CD4-positive, alpha-beta T cell (primary cell): ENCODE data around the gene DACT2. TPM values are rescaled to one million over a fixed set of nuclear protein-coding genes. Genes with fewer than 3 reads are reported as not detected.

Experiments used
- ATAC-seq: fragments of 200-7000 bp; cut with Tn5 transposase; one replicate; pipeline ENCODE4 v1.10.0; 2022; ENCODE audit warnings: mild to moderate bottlenecking; ENCODE audit not compliant: poor library complexity
- CTCF ChIA-PET: fragments of 350-600 bp; sonication (Branson Sonifier 250); formaldehyde crosslinking; loops from one replicate; lab custom pipeline; 2021; ENCODE audit warnings: antibody characterized with exemption, inconsistent platforms; lab: Charles Lee
- POLR2A ChIA-PET: fragments of 350-600 bp; sonication (Branson Sonifier 250); formaldehyde crosslinking; loops from one replicate; lab custom pipeline; 2021; ENCODE audit warnings: antibody characterized with exemption, inconsistent platforms; lab: Charles Lee
- DNase-seq, 14 experiments: peaks; one replicate each; pipeline ENCODE4 v3.0.0-alpha.2; 2013 to 2020; ENCODE audit warnings: mixed read lengths in 2 of 14
- H3K27ac ChIP-seq, 2 donors: one replicate each; pipeline versions ENCODE4 v1.5.1 to v1.7.0; 2013; ENCODE audit warnings: low read length in 2 of 2, low read depth in 1 of 2, mild to moderate bottlenecking in 1 of 2
- H3K27me3 ChIP-seq, 2 experiments: 1 replicate in 1 of 2; 2 replicates in 1 of 2; pipeline versions ENCODE4 v1.6.1 to v1.7.0; 2013; ENCODE audit warnings: low read length in 2 of 2, control low read depth in 1 of 2, mild to moderate bottlenecking in 1 of 2, moderate library complexity in 1 of 2; ENCODE audit not compliant: insufficient read depth in 2 of 2, control insufficient read depth in 1 of 2
- H3K36me3 ChIP-seq: one replicate; pipeline ENCODE4 v1.6.1; 2013; ENCODE audit warnings: low read length, control low read depth; ENCODE audit not compliant: insufficient read depth
- H3K4me1 ChIP-seq: one replicate; pipeline ENCODE4 v1.6.1; 2013; ENCODE audit warnings: low read length, control low read depth; ENCODE audit not compliant: insufficient read depth
- H3K4me3 ChIP-seq: one replicate; pipeline ENCODE4 v1.5.1; 2013; ENCODE audit warnings: mild to moderate bottlenecking, low read length, moderate library complexity
- H3K9me3 ChIP-seq, 2 experiments: 1 replicate in 1 of 2; 2 replicates in 1 of 2; pipeline versions ENCODE4 v1.6.1 to v1.7.0; 2013; ENCODE audit warnings: low read length in 2 of 2, mild to moderate bottlenecking in 2 of 2, control low read depth in 1 of 2, moderate library complexity in 1 of 2; ENCODE audit not compliant: control insufficient read depth in 1 of 2, insufficient read depth in 1 of 2
- H3K27ac Mint-ChIP-seq: one replicate; pipeline ENCODE4 v1.8.0; 2020; ENCODE audit warnings: mixed read lengths
- H3K27me3 Mint-ChIP-seq: one replicate; pipeline ENCODE4 v1.8.0; 2021; ENCODE audit warnings: mixed read lengths
- H3K36me3 Mint-ChIP-seq: one replicate; pipeline ENCODE4 v1.8.0; 2021; ENCODE audit warnings: low read depth, mixed read lengths
- H3K4me1 Mint-ChIP-seq: one replicate; pipeline ENCODE4 v1.8.0; 2021; ENCODE audit warnings: low read depth, mixed read lengths
- H3K4me3 Mint-ChIP-seq: one replicate; pipeline ENCODE4 v1.8.0; 2020; ENCODE audit warnings: mild to moderate bottlenecking, mixed read lengths
- H3K9me3 Mint-ChIP-seq: one replicate; pipeline ENCODE4 v1.8.0; 2020; ENCODE audit warnings: mixed read lengths
- intact Hi-C, 2 experiments: fragments of 100-400 bp; cut with DNase I in 1 of 2; cut with micrococcal nuclease in 1 of 2; formaldehyde crosslinking; loops; one replicate each; pipeline versions ENCODE4 v1.15.1 to v1.9.0; 2023 to 2025; cut with DNase I, micrococcal nuclease
- total RNA-seq, 174 experiments: library from RNA in 2 of 174; stranded (reverse) in 2 of 174; gene quantifications; one replicate each; pipeline ENCODE4 v1.2.3 and lab custom pipeline; 2021 to 2026
- TF ChIP-seq, protein P1 (sequence below): fragments of 200-600 bp; IDR thresholded peaks from one replicate; pipeline ENCODE4 v1.8.0; 2022; ENCODE audit warnings: antibody characterized with exemption, mild to moderate bottlenecking

The DACT2 gene
- total RNA-seq, 2 experiments from 2014 or later, result not detected

DNA sequence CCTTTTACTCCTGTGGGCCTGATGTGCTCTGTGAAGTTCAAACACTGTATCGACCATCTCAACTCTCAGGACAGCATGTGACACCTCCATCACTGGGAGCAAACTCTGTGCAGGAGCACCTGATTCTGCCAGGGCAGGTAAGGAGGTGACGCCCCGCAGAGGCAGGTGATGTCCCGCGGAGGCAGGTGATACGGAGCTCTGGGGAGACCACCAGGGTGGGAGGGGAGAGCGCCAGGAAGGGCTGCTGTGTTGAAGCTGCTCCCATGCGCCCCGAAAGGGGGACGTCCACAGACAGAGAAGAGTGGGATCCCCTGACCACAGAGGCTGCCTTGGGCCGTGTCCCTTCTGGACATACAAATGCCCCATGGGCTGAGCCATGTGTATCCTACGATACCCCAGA, 58.3 kb downstream of the DACT2 start:
- Histone ChIP-seq H3K4me3 (no peak overlapping the region), H3K4me1 (no peaks in the 10 kb centered on the region), H3K9me3 (no peaks in the 10 kb centered on the region), H3K27me3 (no peaks in the 10 kb centered on the region), H3K36me3 (no peaks in the 10 kb centered on the region), H3K27ac (no peak overlapping the region)
- H3K27me3 Mint-ChIP-seq, result no peaks in the 10 kb centered on the region
- ATAC-seq (no peak), DNase-seq (no peak)
- no peaks in the 10 kb centered on the region for H3K4me1 Mint-ChIP-seq
- TF ChIP-seq, protein P1, sequence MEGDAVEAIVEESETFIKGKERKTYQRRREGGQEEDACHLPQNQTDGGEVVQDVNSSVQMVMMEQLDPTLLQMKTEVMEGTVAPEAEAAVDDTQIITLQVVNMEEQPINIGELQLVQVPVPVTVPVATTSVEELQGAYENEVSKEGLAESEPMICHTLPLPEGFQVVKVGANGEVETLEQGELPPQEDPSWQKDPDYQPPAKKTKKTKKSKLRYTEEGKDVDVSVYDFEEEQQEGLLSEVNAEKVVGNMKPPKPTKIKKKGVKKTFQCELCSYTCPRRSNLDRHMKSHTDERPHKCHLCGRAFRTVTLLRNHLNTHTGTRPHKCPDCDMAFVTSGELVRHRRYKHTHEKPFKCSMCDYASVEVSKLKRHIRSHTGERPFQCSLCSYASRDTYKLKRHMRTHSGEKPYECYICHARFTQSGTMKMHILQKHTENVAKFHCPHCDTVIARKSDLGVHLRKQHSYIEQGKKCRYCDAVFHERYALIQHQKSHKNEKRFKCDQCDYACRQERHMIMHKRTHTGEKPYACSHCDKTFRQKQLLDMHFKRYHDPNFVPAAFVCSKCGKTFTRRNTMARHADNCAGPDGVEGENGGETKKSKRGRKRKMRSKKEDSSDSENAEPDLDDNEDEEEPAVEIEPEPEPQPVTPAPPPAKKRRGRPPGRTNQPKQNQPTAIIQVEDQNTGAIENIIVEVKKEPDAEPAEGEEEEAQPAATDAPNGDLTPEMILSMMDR, result no peak
- no peak overlapping the region for H3K27ac Mint-ChIP-seq
- intact Hi-C loops, result no loop called here
- no peaks in the 10 kb centered on the region for H3K9me3 Mint-ChIP-seq
- POLR2A ChIA-PET, result no interaction called here
- CTCF ChIA-PET, result no interaction called here
- H3K36me3 Mint-ChIP-seq, result no peaks in the 10 kb centered on the region
- no peak overlapping the region for H3K4me3 Mint-ChIP-seq

DNA sequence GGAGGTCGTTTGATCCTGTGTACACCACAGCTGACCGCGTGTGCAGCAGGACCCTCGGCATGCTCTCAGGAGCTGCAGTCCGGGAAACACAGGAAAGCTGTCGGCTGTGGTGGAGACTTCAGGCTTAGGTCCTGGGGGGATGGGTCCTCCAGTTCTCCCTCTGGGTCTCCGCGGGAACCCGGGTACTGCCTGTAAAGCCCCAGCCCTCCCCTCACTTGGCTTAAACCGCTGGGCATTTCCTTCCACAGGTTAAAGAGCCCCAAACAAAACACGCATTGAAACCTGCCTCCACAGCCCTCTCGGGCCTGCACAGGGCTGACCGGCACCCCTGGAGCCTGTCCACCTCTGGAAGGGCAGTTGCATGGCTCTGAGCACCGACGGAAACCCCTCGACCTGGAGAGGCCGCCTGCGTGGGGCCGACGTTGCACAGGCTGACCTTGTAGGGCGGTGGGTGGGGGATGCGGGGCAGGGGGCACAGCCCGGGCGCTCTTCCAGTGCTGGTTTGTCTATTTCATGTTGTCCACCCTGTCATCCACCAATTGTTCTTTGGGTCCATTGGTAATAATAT, 59.1 kb downstream of the DACT2 start:
- Mint-ChIP-seq H3K36me3 (no peaks in the 10 kb centered on the region), H3K4me1 (no peaks in the 10 kb centered on the region), H3K27me3 (no peaks in the 10 kb centered on the region), H3K27ac (no peak overlapping the region), H3K4me3 (no peak overlapping the region), H3K9me3 (peaks cover 6% of the 10 kb centered on the region)
- CTCF ChIA-PET, result no interaction called here
- no peak overlapping the region for H3K27ac ChIP-seq
- intact Hi-C loops, result no loop called here
- no peak overlapping the region for H3K4me3 ChIP-seq
- POLR2A ChIA-PET, result no interaction called here
- no peaks in the 10 kb centered on the region for H3K36me3 ChIP-seq
- H3K9me3 ChIP-seq, result peaks cover 2 to 4% of the 10 kb centered on the region in 2 experiments
- H3K4me1 ChIP-seq, result no peaks in the 10 kb centered on the region
- ATAC-seq (no peak), DNase-seq (no peak)
- H3K27me3 ChIP-seq, result no peaks in the 10 kb centered on the region
- TF ChIP-seq, protein P1, result no peak

DNA sequence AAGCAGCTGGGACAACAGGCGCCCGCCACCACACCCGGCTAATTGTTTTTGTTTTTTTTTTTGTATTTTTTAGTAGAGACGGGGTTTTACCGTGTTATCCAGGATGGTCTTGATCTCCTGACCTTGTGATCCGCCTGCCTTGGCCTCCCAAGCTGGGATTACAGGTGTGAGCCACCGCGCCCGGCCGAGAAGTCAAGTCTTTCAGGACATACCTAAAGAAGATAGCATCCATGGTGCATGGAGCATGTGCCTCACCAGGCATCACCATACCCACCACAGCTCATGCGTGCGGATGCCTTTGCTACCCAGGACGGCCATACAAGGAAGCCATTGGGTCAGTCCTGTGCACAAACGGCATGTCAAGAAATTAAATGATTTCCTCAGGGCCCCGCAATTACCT, 60.8 kb downstream of the DACT2 start:
- POLR2A ChIA-PET, result no interaction called here
- Histone ChIP-seq H3K4me1 (no peaks in the 10 kb centered on the region), H3K4me3 (no peak overlapping the region), H3K9me3 (peaks cover 4 to 8% of the 10 kb centered on the region in 2 experiments), H3K27ac (no peak overlapping the region), H3K27me3 (no peaks in the 10 kb centered on the region), H3K36me3 (no peaks in the 10 kb centered on the region)
- Mint-ChIP-seq H3K36me3 (no peaks in the 10 kb centered on the region), H3K27ac (no peak overlapping the region), H3K27me3 (peaks cover 4% of the 10 kb centered on the region), H3K9me3 (peaks cover 6% of the 10 kb centered on the region), H3K4me1 (no peaks in the 10 kb centered on the region), H3K4me3 (no peak overlapping the region)
- TF ChIP-seq, protein P1, result no peak
- intact Hi-C loops, result no loop called here
- ATAC-seq, result no peak
- CTCF ChIA-PET, result no interaction called here
- no peak for DNase-seq
